A673 (cell line): ENCODE measurements around the gene TRAF5.

ENCODE experiments used
- CTCF ChIP-seq: fragments of 300-800, 200-600 bp; sonication (generic); conservative IDR thresholded peaks from 2 replicates; pipeline ENCODE4 v1.5.1; 2017; ENCODE audit warnings: low read depth, mild to moderate bottlenecking, antibody characterized with exemption, low read length, moderate library complexity, mixed read lengths
- EZH2 ChIP-seq: fragments of 200-600 bp; sonication (generic); IDR thresholded peaks from 2 replicates; pipeline ENCODE4 v1.6.1; 2017; ENCODE audit warnings: borderline replicate concordance, low read depth, mild to moderate bottlenecking, mixed read lengths, antibody characterized with exemption, low read length; ENCODE audit not compliant: poor library complexity, severe bottlenecking

- TF ChIP-seq CTCF (no peak), EZH2 (no peak)
Observed at GRCh38 chr1:211376807-211377470, 50.3 kb downstream of the TRAF5 start.
